GM18907 (cell line): ENCODE measurements around the gene NINJ2.
"Not testable (repeated sequence)": the region's sequence is repeated elsewhere in the genome, so short reads cannot be mapped to it uniquely, and the experiment has no call there.

Experiments
- ATAC-seq: cut with Tn5 transposase; IDR thresholded peaks from one replicate; pipeline ENCODE4 v1.9.1; 2021; ENCODE audit warnings: mild to moderate bottlenecking, moderate library complexity; ENCODE audit not compliant: unreplicated experiment

Gene NINJ2

GRCh38 chr12:588024-588322 is 75.3 kb downstream of the NINJ2 start:
- no peak for ATAC-seq

DNA sequence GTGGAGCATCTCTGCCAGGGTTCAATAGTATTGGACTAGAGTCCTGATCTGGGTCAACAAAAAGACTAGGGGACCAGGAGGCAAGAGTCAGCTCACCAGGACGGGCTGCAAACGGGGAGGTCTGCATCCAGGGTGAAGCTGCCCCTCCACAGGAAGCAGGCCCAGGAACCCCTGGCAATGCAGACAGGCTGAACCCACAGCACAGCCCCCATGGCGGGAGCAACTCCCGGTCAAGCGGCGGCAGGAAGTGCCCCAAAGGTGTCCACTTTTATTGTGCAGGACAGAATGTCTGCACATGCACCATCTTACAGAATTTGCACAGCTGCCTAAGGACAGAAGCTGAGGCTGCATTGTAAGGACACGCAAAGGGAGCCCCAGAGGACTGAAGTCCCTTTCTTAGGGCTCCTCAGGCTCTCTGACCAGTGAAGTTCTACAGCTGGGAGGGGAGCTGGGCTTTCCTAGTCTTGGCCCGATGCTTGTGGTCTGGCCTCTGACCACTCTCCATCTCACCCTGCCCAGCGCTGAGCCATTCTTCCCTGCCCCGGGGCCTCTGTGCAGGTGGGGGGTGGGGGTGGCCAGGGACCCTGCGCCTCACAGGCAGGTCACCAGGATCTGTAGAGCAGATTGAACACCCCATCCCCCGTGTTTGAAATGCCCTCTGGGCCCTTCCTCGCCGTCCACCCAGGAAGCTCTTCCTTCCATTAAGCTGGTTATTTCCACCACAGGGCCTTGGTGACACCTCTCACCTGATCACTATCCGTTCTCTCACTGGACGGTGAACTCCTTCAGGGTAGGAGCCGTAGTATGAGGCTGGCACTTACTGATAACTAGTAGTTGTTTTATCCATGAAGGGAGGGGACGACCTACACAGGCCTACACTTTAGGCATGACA is 75.9 kb downstream of the NINJ2 start:
- ATAC-seq: no peak

GRCh38 chr12:586318-587071 is 76.8 kb downstream of the NINJ2 start:
- ATAC-seq: no peak

- ATAC-seq: no peak
Measured at GRCh38 chr12:585062-586061, 77.9 kb downstream of the NINJ2 start.

GRCh38 chr12:583251-583869 is 79.9 kb downstream of the NINJ2 start:
- ATAC-seq: no peak

GRCh38 chr12:581746-582145 is 81.5 kb downstream of the NINJ2 start:
- no peak for ATAC-seq

DNA sequence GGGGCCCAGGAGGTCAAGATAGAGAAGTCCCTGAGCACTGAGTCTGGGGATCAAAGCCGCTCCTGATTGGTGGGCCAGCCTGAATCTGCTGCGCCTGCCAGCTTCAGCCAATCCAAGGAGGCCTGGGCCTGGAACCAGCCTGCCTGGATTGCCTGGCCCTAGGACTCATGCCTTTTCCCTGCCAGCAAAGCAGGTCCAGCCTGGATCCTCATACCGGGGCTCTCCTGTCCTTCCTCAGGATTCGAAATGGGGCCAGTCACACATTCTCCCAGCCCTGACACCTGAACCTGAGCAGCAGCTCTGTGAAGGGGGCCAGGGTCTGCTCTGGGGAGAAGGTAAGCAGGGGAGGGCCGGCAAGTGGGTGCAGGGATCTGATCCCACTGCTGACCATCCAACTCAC is 81.9 kb downstream of the NINJ2 start:
- no peak for ATAC-seq

GRCh38 chr12:580813-581212 is 82.4 kb downstream of the NINJ2 start:
- no peak for ATAC-seq

DNA sequence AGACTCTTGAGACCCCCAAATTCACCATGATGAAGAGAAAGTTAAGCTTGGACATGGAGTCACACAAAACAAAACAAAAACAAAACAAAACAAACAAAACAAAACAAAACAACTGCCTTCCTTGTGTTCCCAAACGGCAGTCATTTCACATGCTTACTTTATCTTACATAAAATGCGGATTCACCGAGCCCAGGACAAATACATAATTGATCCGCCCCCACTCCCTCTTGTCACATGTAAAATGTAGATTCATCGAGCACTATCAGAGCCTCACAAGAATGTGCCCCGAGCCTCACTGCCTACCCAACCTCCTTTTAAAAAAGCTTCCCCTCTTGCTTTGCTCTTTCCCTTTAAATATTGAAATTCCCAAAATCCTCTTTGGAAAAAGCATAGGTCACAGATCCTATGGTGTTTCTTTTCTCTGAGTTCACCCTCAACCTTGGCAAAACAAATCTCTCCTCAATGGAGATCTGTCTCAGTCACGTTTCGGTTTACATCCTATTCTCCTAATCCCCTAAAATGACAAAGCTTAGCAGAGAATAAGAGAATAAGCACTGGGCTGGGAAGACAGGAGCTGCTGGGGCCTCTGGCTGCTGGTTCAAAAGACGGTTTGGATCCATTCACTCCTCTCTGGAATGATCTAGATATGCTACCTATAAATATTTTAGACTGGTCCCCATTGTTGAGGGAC is 83.7 kb downstream of the NINJ2 start:
- ATAC-seq: no peak

DNA sequence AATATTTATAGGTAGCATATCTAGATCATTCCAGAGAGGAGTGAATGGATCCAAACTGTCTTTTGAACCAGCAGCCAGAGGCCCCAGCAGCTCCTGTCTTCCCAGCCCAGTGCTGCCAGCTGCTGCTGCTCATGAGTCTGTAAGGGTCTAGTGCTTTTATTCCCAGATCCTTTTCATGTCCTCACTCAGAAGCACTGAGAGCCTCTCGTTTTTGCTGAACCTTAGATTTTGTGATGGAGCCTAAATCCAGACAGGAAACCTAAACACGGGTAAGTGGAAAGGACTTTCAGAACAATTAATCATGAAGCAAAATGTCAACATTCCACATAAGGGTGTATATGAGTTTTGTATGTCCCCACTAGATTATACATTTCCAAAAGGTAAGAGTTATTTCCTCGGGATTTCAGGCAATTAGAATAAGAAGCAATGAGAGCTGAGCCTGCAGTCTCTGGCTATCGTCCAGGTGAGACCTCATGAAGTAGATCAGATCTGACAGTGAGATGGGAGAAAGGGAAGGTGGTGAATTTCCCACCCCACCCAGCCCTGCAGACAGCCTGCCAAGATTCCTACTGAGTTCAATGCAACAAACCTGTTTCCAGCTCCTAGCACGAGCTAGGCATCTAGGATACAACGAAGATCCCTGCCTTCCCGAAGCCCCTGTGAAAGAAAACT is 84.4 kb downstream of the NINJ2 start:
- no peak for ATAC-seq

- not testable (repeated sequence) for ATAC-seq
Measured at GRCh38 chr12:577994-578747, 85.1 kb downstream of the NINJ2 start.

GRCh38 chr12:576615-577110 is 86.6 kb downstream of the NINJ2 start:
- no peak for ATAC-seq

DNA sequence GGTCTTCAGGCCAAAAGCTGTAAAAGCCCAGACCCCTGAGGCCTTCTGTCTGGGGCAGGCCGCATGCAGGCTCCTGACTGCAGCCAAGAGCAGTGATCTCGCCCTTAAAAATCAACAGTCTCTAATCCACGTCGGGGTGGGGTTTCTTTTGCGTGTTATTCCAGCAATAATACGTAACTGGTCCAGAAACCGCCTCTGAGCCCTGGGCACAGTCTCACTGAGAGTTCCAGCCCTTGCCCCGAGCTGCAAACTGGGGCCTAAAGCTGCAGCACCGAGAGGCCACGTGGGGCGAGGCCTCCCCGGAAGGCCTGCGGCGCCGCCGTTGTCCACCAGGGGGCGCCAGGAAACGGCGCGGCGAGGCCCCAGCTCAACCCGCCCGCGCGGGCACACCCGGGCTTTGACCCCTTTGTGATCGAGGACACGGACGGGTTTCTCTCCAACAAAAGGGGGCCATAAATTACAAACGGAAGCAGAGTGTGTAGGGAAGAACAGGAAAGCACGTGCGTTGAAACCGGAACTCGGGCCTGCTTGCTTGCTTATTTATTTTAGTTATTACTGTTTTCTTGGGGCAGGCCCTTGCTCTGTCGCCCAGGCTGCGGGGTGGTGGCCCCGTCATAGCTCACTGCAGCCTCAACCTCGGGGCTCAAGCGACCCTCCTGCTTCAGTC is 87.2 kb downstream of the NINJ2 start:
- ATAC-seq: peak; percentile 81

DNA sequence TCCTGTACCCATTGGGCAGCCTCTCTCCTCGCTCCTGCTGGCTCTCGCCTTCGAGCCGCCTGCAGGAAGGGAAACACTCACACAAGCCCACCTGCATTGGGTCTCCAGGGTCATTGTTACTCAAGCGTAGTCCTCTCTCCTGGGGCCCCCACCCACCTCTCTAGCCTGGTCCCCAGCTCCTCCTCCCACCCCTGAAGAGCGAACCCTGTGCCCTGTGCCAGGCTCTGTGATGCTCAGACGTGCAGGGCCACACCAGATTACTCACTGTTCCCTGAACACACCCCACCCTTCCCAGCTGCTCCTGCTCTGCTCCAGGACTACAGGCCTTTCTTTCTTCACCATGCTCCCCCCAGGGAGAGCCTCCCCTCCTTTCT is 88.1 kb downstream of the NINJ2 start:
- no peak for ATAC-seq

DNA sequence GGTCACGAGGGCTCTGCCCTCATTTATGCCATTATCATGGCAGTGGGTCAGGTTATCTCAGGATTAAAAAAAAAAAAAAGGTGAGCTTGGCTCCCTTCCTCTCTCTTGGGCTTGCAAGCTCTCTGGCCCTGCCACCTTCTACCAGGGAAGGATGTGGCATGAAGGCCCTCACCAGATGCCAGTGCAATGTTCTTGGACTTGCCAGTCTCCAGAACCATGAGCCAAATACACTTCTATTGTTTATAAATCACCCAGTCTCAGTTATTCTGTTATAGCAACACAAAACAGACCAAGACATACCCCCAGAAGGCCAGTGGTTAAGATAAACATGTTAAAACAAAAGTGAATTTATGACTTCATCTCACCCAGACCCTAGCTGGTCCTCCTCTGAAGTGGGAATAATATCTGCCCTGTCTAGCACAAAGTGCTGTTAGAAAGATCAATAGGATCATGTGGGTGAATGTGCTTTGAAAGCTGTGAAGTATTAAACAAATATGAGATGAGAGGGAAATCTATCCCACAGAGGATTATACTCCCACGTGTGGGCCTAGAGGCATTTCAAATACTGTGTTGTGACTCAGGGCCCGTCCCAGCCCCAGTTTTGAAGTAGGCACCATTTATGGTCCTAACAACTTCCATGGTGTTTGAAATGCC is 88.6 kb downstream of the NINJ2 start:
- ATAC-seq: no peak

GRCh38 chr12:573232-573631 is 90.0 kb downstream of the NINJ2 start:
- no peak for ATAC-seq

- ATAC-seq: no peak
Measured at GRCh38 chr12:572532-572899, 90.7 kb downstream of the NINJ2 start.
